DMS53 (cell line): ENCODE measurements around the gene OR1J4.
"Not testable (repeated sequence)": the region's sequence is repeated elsewhere in the genome, so short reads cannot be mapped to it uniquely, and the experiment has no call there.

ENCODE experiments used
- DNase-seq: peaks from one replicate; lab custom pipeline; 2025; lab: John Stamatoyannopoulos, UW

The OR1J4 gene

DNA sequence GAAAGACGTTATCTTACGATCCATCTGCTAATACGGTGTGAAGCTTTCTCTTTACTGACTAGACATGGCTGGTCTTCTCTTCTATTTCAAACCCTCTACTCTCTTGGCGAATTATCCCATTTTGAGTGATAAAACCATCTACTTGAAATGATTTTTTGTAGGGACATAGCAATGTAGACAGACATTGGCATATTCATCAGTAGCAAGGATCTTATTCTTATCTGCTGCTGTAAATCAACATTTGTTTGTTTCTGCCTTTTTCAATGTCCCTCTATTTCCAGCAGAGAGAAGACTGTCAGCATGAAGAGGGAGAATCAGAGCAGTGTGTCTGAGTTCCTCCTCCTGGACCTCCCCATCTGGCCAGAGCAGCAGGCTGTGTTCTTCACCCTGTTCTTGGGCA, at the start of gene OR1J4:
TSS of gene OR1J4 (plus strand) at position 301 of the 400 bp plus-strand sequence. CDS start at position 301, 0 bp downstream.
- no peak for DNase-seq

GRCh38 chr9:122474561-122474960, 44.4 kb upstream of the OR1J4 start:
- DNase-seq = no peak

- DNase-seq = no peak
Measured at GRCh38 chr9:122475717-122476116, 43.2 kb upstream of the OR1J4 start.

DNA sequence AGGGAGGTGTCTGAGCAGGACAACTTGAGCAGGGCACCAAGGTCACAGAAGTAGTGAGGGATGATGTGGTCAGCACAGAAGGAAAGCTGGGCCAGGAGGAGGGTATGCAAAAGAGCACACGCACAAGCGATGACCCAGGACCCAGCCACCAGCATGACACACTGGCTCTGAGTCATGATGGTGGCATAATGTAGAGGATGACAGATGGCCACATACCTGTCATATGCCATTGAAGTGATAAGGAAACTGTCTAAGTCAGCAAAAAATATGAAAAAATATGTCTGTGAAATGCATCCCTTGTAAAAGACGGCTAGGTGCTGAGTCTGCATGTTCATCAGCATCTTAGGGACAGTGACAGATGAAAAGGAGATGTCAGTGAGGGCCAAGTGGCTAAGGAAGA, 41.6 kb upstream of the OR1J4 start:
- peak; percentile 20 for DNase-seq

GRCh38 chr9:122477826-122478225, 41.1 kb upstream of the OR1J4 start, which contains the start of gene OR1J1:
OR1J1 (minus strand) TSS chr9:122477926; CDS start chr9:122477926, 0 bp downstream.
- no peak for DNase-seq

GRCh38 chr9:122479062-122479461, 39.9 kb upstream of the OR1J4 start:
- no peak for DNase-seq

GRCh38 chr9:122498883-122499288, 20.1 kb upstream of the OR1J4 start:
- DNase-seq = peak; percentile 72

DNA sequence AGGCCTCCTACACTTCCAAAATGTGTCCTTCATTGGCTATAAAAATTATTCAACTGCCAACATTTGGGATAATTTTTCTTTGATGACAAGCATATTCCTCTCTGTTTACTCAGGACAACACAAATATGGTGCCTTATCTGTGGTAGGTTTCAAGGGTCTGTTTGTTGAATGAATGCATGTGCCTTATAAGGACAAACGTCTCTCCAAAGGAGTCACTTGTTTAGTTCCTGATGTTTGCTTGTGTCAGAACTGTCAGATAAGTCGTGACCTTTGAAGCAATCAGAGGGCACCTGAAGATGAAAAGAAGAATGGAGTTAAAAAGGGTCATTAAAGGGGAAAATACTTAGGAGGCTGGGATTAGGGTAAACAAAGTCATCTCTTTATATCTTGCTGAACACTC, 12.0 kb upstream of the OR1J4 start:
- DNase-seq = no peak

DNA sequence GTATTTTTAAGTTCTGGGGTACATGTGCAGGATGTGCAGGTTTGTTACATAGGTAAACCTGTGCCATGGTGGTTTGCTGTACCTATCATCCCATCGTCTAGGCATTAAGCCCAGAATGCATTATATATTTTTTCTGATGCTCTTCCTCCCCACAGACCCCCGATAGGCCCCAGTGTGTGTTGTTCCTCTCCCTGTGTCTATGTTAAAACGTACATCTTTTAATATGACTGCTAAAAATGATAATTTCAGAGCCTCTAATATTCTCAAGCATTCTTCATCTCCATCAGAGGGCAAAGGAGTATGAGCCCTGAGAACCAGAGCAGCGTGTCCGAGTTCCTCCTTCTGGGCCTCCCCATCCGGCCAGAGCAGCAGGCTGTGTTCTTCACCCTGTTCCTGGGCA, 8.4 kb upstream of the OR1J4 start, which contains the start of gene OR1J2:
TSS of gene OR1J2 (plus strand) at position 301 of the 400 bp plus-strand sequence. CDS start at position 301, 0 bp downstream.
- no peak for DNase-seq

DNA sequence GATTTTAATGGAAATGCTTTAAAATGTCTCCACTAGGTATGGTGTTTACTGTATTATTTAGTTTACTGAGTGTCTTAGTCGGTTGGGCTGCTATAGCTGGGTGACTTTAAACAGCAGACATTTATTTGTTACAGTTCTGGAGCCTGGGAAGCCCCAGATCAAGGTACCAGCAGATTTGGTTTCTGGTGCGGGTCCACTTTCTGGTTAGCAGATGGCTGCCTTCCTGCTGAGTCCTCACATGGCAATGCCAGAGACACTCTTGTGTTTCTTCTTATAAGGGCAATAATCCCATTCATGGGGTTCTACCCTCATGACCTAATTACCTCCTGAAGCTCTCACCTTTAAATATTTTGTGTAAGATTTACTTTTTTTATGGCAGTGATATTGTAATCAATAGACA, 715 bp upstream of the OR1J4 start:
- DNase-seq = no peak

- DNase-seq = no peak
Measured at GRCh38 chr9:122519376-122519775, 435 bp downstream of the OR1J4 start.

- no peak for DNase-seq
Measured at GRCh38 chr9:122526602-122527001, 7.7 kb downstream of the OR1J4 start.

DNA sequence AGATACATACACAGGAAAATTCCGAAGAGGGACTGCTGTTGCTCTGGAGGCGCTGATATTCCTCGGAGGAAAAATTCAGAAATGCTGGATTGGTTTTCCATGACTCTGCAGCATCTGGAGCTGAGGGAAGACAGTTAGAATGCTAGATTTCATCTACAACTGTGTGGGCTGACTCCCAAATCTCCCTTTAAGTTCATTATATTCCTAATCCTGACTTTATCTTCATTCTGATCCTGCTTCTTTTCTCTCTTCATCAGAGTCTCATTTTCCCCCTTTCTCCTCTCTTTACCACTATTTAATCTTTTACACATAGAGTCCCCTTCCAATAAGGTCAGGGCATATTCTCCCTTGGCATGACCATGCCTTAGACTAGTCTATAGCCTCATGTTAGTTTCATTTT, 8.3 kb downstream of the OR1J4 start, which contains the start of gene OR1N1:
TSS of gene OR1N1 (minus strand) at position 101 of the 400 bp plus-strand sequence. CDS start at position 101, 0 bp downstream.
- DNase-seq = no peak

DNA sequence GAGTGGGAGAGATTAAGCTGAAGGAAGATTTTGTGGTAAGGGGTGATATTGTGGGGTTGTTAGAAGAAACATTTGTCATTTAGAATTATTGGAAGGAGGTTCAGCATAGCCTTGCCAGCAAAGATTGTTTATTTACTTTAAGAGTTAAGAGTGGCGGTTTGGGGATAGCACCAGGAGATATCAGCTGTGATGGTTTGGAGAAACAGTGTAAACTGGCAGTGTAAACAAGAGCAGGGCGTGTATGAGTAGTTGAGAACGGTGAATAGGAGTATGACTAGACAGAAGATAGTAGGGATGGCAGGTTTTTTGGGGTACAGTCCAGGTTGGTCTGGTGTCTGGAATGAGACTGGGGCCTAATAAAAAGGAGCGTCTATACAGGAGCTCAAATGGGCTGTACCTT, 12.2 kb downstream of the OR1J4 start:
- DNase-seq = not testable (repeated sequence)

DNA sequence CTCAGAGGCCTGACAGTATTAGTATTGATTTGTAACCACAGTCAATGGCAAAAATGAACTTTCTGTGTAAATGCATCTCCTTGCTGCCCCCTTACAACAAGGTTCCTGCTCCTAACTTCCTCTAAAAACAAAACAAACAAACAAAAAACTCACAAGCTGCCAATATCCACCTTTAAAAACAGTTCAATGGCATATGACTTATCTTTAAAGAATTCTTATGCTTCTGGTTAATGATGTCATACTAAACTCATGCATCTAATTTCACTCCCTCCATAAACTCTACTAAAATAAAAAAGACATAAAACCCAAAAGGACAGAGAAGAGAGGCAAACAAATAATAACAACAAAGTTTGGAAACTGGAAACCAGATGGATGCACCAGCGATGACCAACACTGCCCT, 17.2 kb downstream of the OR1J4 start:
- DNase-seq = no peak

- not testable (repeated sequence) for DNase-seq
Measured at GRCh38 chr9:122537066-122537465, 18.1 kb downstream of the OR1J4 start.

- DNase-seq = no peak
Measured at GRCh38 chr9:122538757-122539156, 19.8 kb downstream of the OR1J4 start.

GRCh38 chr9:122546196-122546595, 27.3 kb downstream of the OR1J4 start:
- no peak for DNase-seq

DNA sequence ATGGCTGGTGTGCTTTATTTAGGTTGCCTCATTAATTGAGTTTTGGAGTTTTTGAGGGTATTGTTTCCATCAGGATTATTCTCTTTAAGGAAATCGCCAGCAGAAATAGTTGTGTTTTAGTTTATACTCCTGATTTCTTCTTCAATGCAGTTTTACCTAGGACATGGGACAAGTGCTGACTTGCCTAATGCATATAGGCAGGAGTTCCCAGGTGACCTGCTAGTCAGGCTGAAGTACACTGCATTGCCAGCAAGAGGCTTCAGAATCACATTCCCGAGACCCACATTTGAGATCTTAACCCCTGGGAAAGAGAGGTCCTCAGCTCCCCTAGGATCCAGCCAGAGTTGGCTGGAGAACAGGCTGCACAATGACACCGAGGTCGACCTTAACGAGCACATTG, 32.4 kb downstream of the OR1J4 start:
- DNase-seq = no peak

- DNase-seq = no peak
Measured at GRCh38 chr9:122552812-122553211, 33.9 kb downstream of the OR1J4 start, which contains the start of gene OR1N2. OR1N2 (plus strand) TSS chr9:122553112; CDS start chr9:122553212, 100 bp downstream.

DNA sequence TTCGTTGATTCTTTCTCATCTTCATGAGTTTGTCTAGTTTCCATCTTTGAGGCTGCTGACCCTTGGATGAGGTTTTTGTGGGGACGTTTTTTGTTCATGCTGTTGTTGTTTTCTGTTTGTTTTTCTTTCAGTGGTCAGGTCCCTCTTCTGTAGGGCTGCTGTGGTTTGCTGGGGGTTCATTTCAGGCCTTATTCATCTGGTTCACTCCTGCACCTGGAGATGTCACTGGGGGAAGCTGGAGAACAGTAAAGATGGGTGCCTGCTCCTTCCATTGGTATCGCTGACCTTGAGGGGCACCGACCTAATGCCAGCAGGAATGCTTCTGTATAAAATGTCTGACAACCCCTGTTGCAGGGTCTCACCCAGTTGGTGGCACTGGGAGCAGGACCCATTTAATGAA, 42.5 kb downstream of the OR1J4 start:
- no peak for DNase-seq

DNA sequence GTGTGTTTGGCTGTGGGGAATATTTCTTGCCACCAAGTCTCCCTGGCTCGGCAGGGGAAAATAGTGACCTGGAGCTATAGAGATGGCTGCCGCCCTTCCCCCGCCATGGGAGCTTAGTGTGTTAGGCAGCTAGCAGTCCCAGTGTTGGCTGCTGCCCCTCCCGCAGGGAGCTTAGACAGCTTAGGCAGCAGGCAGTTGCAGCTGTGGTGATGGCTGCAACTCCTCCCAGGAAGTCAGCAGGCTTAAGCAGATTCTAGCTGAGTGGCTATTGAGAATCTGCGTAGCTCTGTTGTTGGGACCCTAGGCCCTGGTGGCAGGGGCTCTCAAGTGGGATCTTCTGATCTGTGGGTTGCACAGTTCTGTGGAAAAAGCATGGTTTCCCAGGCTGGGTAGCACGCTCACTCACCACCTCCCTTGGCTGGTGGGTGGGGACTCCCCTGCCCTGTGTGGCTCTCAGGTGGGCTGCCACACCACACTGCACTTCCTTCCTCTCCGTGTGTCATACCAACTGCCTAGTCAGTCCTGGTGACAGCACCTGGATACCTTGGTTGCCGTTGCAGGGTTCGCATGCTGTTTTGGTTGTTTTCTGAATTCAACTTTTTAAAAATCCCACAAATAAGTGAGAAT, 43.3 kb downstream of the OR1J4 start:
- DNase-seq = no peak

DNA sequence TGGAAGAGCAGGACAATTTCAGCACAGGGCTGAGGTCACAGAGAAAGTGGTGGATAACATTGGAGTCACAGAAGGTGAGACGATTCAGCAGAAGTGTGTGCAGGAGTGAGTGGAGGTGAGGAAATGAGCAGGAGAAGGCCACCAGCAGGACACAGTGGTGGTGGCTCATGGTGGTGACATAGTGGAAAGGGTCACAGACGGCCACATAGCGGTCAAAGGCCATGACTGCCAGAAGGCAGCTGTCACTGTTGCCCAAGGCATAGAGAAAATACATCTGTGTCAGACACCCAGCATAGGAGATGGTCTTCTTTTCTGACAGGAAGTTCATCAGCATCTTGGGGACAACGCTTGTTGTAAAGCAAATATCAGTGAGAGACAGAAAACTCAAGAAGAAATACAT, 49.0 kb downstream of the OR1J4 start:
- DNase-seq = peak; percentile 35
